Hepatocyte (in vitro differentiated cells): Measurements from ENCODE around the gene BMPR1A. TPM values are rescaled to one million over a fixed set of nuclear protein-coding genes. Genes with fewer than 3 reads are reported as not detected.

Source experiments
- DNase-seq: peaks from one replicate; pipeline ENCODE4 v3.0.0-alpha.2; 2016; ENCODE audit warnings: low spot score
- H2AFZ ChIP-seq: fragments of 200-600 bp; sonication (generic); 2 replicates; pipeline ENCODE4 v1.6.0; 2016; ENCODE audit warnings: antibody characterized with exemption, mild to moderate bottlenecking
- H3K27ac ChIP-seq: fragments of 200-600 bp; sonication (generic); 2 replicates; pipeline ENCODE4 v1.5.1; 2016; ENCODE audit warnings: mild to moderate bottlenecking
- H3K27me3 ChIP-seq: fragments of 200-600 bp; sonication (generic); 2 replicates; pipeline ENCODE4 v1.6.1; 2016
- H3K36me3 ChIP-seq: fragments of 200-600 bp; sonication (generic); replicated peaks from 2 replicates; pipeline ENCODE4 v1.5.1; 2016; ENCODE audit warnings: low read depth; ENCODE audit not compliant: insufficient read depth
- H3K4me1 ChIP-seq: fragments of 200-600 bp; sonication (generic); 2 replicates; pipeline ENCODE4 v1.5.1; 2016; ENCODE audit warnings: mild to moderate bottlenecking, moderate library complexity; ENCODE audit not compliant: insufficient read depth
- H3K4me2 ChIP-seq: fragments of 200-600 bp; sonication (generic); 2 replicates; pipeline ENCODE4 v1.6.0; 2016
- H3K4me3 ChIP-seq: fragments of 200-600 bp; sonication (generic); 2 replicates; pipeline ENCODE4 v1.5.1; 2016; ENCODE audit warnings: mild to moderate bottlenecking
- H3K79me2 ChIP-seq: fragments of 200-600 bp; sonication (generic); 2 replicates; pipeline ENCODE4 v1.6.0; 2017; ENCODE audit warnings: mild to moderate bottlenecking
- H3K9me2 ChIP-seq: fragments of 200-600 bp; sonication (generic); replicated peaks from 2 replicates; pipeline ENCODE4 v1.6.0; 2017; ENCODE audit warnings: mild to moderate bottlenecking; ENCODE audit not compliant: insufficient read depth
- H3K9me3 ChIP-seq: fragments of 200-600 bp; sonication (generic); 2 replicates; pipeline ENCODE4 v1.5.1; 2016; ENCODE audit warnings: low read depth, mild to moderate bottlenecking
- H4K20me1 ChIP-seq: fragments of 200-600 bp; sonication (generic); 2 replicates; pipeline ENCODE4 v1.6.0; 2016; ENCODE audit warnings: mild to moderate bottlenecking; ENCODE audit not compliant: insufficient read depth, poor library complexity, severe bottlenecking
- CTCF ChIP-seq: fragments of 200-600 bp; sonication (generic); IDR thresholded peaks from 2 replicates; pipeline ENCODE4 v1.5.1; 2016; ENCODE audit warnings: antibody characterized with exemption, mild to moderate bottlenecking; ENCODE audit not compliant: poor library complexity
- EZH2 ChIP-seq: fragments of 200-600 bp; sonication (generic); IDR thresholded peaks from 2 replicates; pipeline ENCODE4 v1.6.1; 2016; ENCODE audit warnings: antibody characterized with exemption, mild to moderate bottlenecking, borderline replicate concordance
- EZH2phosphoT487 ChIP-seq: fragments of 200-600 bp; sonication (generic); IDR thresholded peaks from one replicate; pipeline ENCODE4 v1.6.1; 2018; ENCODE audit warnings: antibody characterized with exemption, mild to moderate bottlenecking, low read depth, moderate library complexity; ENCODE audit not compliant: unreplicated experiment, severe bottlenecking
- WGBS: methylation state at CpG from one replicate; pipeline ENCODE4 v1.1.6; 2016; ENCODE audit warnings: low lambda C conversion rate; ENCODE audit errors: missing lambda C conversion rate; 5-methylcytosine and 5-hydroxymethylcytosine counted together
- polyA plus RNA-seq: library from polyadenylated mRNA; unstranded; fragments of >200 nt; fragmentation: Nextera tagmentation; extraction: Ambion mirVana; gene quantifications from 2 replicates; pipeline ENCODE4 v1.2.1, GENCODE V29; 2016
- total RNA-seq: library from RNA; depleted of rRNA; stranded (reverse); fragments of >200 nt; gene quantifications from 2 replicates; pipeline ENCODE4 v1.2.3, GENCODE V29; 2014

Gene BMPR1A
- total and polyA plus RNA-seq, 2 experiments from 2014 or later: 25.1 to 58.0 TPM

GRCh38 chr10:86967481-86967941 is 211.1 kb downstream of the BMPR1A start:
- no peaks in the 10 kb centered on the region for H3K27me3 ChIP-seq
- H3K4me1 ChIP-seq: peaks cover 33% of the 10 kb centered on the region
- H3K4me3 ChIP-seq: no peak overlapping the region

GRCh38 chr10:86968271-86968993 is 212.0 kb downstream of the BMPR1A start, which contains the start of gene ADIRF:
ADIRF (plus strand) TSS chr10:86968482; CDS start chr10:86968545, 63 bp downstream.
- H3K27ac ChIP-seq: no peak within 1 kb of the TSS
- H3K9me3 ChIP-seq: no peaks in the 10 kb centered on the region
- no peaks in the 10 kb centered on the region for H3K79me2 ChIP-seq
- no peak within 1 kb of the TSS for H3K4me3 ChIP-seq
- no peaks in the 10 kb centered on the region for H4K20me1 ChIP-seq
- H3K4me1 ChIP-seq: peaks cover 33% of the 10 kb centered on the region
- TF ChIP-seq CTCF: no peak
- TF ChIP-seq EZH2: no peak
- no peak for TF ChIP-seq EZH2phosphoT487
- no peak within 1 kb of the TSS for H2AFZ ChIP-seq
- 96% methylated on average over 53 of the region's 59 CpGs for WGBS
- H3K9me2 ChIP-seq: no peaks in the 10 kb centered on the region
- no peaks in the 10 kb centered on the region for H3K27me3 ChIP-seq
- peak within 1 kb of the TSS; percentile 87 for H3K4me2 ChIP-seq
- H3K36me3 ChIP-seq: no peaks in the 10 kb centered on the region
- peak; percentile 8 for DNase-seq

More at GRCh38 chr10:86967481-86967941, 211.1 kb downstream of the BMPR1A start:
- DNase-seq: no peak
- TF ChIP-seq EZH2 (no peak), EZH2phosphoT487 (no peak), CTCF (no peak)
- H3K79me2 ChIP-seq: no peaks in the 10 kb centered on the region
- H3K36me3 ChIP-seq: no peaks in the 10 kb centered on the region
- H4K20me1 ChIP-seq: no peaks in the 10 kb centered on the region
- H3K27ac ChIP-seq: no peak overlapping the region
- 97% methylated on average over 7 of the region's 7 CpGs for WGBS
- no peak overlapping the region for H2AFZ ChIP-seq
- no peaks in the 10 kb centered on the region for H3K9me3 ChIP-seq
- H3K4me2 ChIP-seq: no peak overlapping the region
- no peaks in the 10 kb centered on the region for H3K9me2 ChIP-seq

GRCh38 chr10:86968994-86969355 is 212.6 kb downstream of the BMPR1A start:
- no peaks in the 10 kb centered on the region for H3K36me3 ChIP-seq
- peaks cover 33% of the 10 kb centered on the region for H3K4me1 ChIP-seq
- TF ChIP-seq EZH2 (no peak), EZH2phosphoT487 (no peak), CTCF (no peak)
- no peak for DNase-seq
- WGBS: 96% methylated on average over 9 of the region's 9 CpGs
- no peaks in the 10 kb centered on the region for H3K79me2 ChIP-seq
- no peak overlapping the region for H3K4me3 ChIP-seq
- H3K9me3 ChIP-seq: no peaks in the 10 kb centered on the region
- H3K27me3 ChIP-seq: no peaks in the 10 kb centered on the region
- no peaks in the 10 kb centered on the region for H3K9me2 ChIP-seq
- H2AFZ ChIP-seq: no peak overlapping the region
- no peak overlapping the region for H3K27ac ChIP-seq
- no peaks in the 10 kb centered on the region for H4K20me1 ChIP-seq
- H3K4me2 ChIP-seq: no peak overlapping the region
